OCI-LY7 (cell line): ENCODE measurements around the gene UNC13B.

ENCODE experiments used
- EZH2phosphoT487 ChIP-seq: fragments of 200-600 bp; sonication (generic); IDR thresholded peaks from 2 replicates; pipeline ENCODE4 v1.6.1; 2018; ENCODE audit warnings: low read depth, borderline replicate concordance, mild to moderate bottlenecking, mixed run types, antibody characterized with exemption, low read length, moderate library complexity, mixed read lengths
- TF ChIP-seq, protein P1 (sequence below): fragments of 200-600 bp; sonication (generic); conservative IDR thresholded peaks from 2 replicates; pipeline ENCODE4 v1.5.1; 2014; ENCODE audit warnings: mild to moderate bottlenecking, antibody characterized with exemption, low read length, moderate library complexity, mixed read lengths

DNA sequence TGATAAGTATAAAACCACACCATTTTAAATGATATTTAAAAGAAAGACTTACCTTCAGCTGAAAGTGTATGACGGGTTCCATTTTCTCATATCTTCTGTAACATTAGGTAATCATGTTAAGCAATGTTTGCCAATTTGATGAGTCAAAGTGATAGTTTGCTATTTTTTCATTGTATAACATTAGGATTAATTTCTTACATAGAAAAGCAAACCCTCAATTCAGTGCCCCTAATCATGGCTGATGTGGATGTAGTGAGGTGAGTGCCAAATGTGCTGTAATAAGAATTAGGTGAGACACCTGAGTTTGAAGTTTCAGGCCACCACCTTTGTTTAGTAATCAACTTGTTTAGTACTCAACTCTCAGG is 68.0 kb downstream of the UNC13B start:
- TF ChIP-seq, protein P1, sequence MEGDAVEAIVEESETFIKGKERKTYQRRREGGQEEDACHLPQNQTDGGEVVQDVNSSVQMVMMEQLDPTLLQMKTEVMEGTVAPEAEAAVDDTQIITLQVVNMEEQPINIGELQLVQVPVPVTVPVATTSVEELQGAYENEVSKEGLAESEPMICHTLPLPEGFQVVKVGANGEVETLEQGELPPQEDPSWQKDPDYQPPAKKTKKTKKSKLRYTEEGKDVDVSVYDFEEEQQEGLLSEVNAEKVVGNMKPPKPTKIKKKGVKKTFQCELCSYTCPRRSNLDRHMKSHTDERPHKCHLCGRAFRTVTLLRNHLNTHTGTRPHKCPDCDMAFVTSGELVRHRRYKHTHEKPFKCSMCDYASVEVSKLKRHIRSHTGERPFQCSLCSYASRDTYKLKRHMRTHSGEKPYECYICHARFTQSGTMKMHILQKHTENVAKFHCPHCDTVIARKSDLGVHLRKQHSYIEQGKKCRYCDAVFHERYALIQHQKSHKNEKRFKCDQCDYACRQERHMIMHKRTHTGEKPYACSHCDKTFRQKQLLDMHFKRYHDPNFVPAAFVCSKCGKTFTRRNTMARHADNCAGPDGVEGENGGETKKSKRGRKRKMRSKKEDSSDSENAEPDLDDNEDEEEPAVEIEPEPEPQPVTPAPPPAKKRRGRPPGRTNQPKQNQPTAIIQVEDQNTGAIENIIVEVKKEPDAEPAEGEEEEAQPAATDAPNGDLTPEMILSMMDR, result no peak
- TF ChIP-seq EZH2phosphoT487, result no peak
